GM12872 (cell line): ENCODE measurements around the gene PLXNC1.

Experiments used
- CTCF ChIP-seq: IDR thresholded peaks from 3 replicates; pipeline ENCODE4 v1.5.1; 2011; ENCODE audit warnings: low read depth, mild to moderate bottlenecking, low read length, moderate library complexity; ENCODE audit not compliant: insufficient read depth

Gene PLXNC1

GRCh38 chr12:94203181-94203546, 54.8 kb downstream of the PLXNC1 start:
- no peak for TF ChIP-seq CTCF

GRCh38 chr12:94203796-94204195, 55.4 kb downstream of the PLXNC1 start:
- TF ChIP-seq CTCF: no peak

GRCh38 chr12:94204499-94205247, 56.3 kb downstream of the PLXNC1 start:
- TF ChIP-seq CTCF: no peak

GRCh38 chr12:94205822-94206221, 57.4 kb downstream of the PLXNC1 start:
- TF ChIP-seq CTCF: no peak

- TF ChIP-seq CTCF: no peak
Measured at GRCh38 chr12:94206886-94207285, 58.5 kb downstream of the PLXNC1 start.

- TF ChIP-seq CTCF: no peak
Measured at GRCh38 chr12:94207467-94207848, 59.1 kb downstream of the PLXNC1 start.

- no peak for TF ChIP-seq CTCF
Measured at GRCh38 chr12:94207849-94208621, 59.7 kb downstream of the PLXNC1 start.
